IPS DF 19.7 (cell line): ENCODE measurements around the gene DDC.
A peak's percentile ranks its signal among the peaks of the same experiment; 100 is the strongest.

ENCODE experiments used
- DNase-seq: peaks from one replicate; pipeline ENCODE4 v3.0.0-alpha.2; 2013; ENCODE audit warnings: low read depth, low spot score

The DDC gene

GRCh38 chr7:50564640-50565558, at the start of gene DDC:
Gene DDC, minus strand, starts transcription at chr7:50565405. Its CDS starts 21,320 bp downstream, at chr7:50544085.
- no peak for DNase-seq

- no peak for DNase-seq
Observed at GRCh38 chr7:50613473-50613872, 48.3 kb upstream of the DDC start.

GRCh38 chr7:50612704-50613103, 47.5 kb upstream of the DDC start:
- DNase-seq: no peak

- DNase-seq: no peak
Observed at GRCh38 chr7:50610521-50611277, 45.5 kb upstream of the DDC start.

- no peak for DNase-seq
Observed at GRCh38 chr7:50608196-50608906, 43.1 kb upstream of the DDC start.

GRCh38 chr7:50607524-50608125, 42.4 kb upstream of the DDC start:
- no peak for DNase-seq

GRCh38 chr7:50605059-50605458, 39.9 kb upstream of the DDC start:
- DNase-seq: no peak

GRCh38 chr7:50603287-50603686, 38.1 kb upstream of the DDC start:
- no peak for DNase-seq

- no peak for DNase-seq
Observed at GRCh38 chr7:50599385-50599784, 34.2 kb upstream of the DDC start.

GRCh38 chr7:50598460-50599343, 33.5 kb upstream of the DDC start:
- DNase-seq: no peak

- DNase-seq: no peak
Observed at GRCh38 chr7:50596484-50596883, 31.3 kb upstream of the DDC start.

- DNase-seq: peak; percentile 52
Observed at GRCh38 chr7:50595491-50596102, 30.4 kb upstream of the DDC start.

- no peak for DNase-seq
Observed at GRCh38 chr7:50594734-50595485, 29.7 kb upstream of the DDC start.

- DNase-seq: no peak
Observed at GRCh38 chr7:50594136-50594535, 28.9 kb upstream of the DDC start.

- DNase-seq: no peak
Observed at GRCh38 chr7:50592940-50593339, 27.7 kb upstream of the DDC start.

GRCh38 chr7:50591480-50592438, 26.6 kb upstream of the DDC start:
- DNase-seq: no peak

GRCh38 chr7:50591098-50591479, 25.9 kb upstream of the DDC start:
- DNase-seq: no peak

- DNase-seq: no peak
Observed at GRCh38 chr7:50590535-50590934, 25.3 kb upstream of the DDC start.
